T-helper 22 cell (primary cell): ENCODE measurements around the gene ACSS1.
A peak's percentile ranks its signal among the peaks of the same experiment; 100 is the strongest.

ENCODE experiments used
- DNase-seq: peaks from one replicate; pipeline ENCODE4 v3.0.0-alpha.2; 2020; ENCODE audit warnings: low read depth

ACSS1 gene

DNA sequence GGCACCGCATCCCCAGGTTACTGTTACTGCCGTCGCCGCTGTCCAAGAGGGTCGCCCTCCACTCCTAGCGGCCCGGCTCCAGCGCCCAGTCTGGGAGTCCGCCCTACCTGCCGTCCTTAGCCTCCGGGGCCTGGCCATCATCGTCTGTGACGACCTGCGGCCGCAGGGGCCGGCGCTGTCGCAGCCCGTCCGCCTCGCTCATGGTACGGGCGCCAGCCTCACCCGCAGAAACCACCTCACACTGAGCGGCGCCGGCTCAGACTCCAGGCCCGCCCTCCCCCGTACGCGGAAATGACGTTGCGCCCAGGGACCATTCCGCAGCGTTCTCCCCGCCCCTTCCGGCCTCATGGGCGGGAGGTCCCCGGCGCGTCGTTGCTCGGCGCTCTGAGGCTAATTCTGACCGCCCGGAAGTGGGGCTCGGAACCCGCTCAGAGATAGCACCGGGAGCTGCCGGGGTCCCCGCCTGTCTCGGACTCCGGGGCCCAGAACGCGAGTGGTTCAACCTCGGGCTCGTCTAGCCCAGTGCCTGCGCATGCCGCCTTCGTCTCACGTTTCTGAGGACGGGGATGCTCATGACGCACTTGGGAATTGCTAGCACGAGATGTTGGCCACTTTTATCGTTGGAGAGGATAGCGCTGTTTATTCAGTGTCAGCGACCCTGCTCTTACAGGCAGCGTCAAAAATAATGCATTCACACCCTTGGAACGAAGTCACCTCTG is 65.3 kb downstream of the ACSS1 start, which contains the start of gene APMAP:
TSS of gene APMAP (minus strand) at position 265 of the 719 bp plus-strand sequence. CDS start at position 202, 63 bp downstream.
- DNase-seq: peak; percentile 92

DNA sequence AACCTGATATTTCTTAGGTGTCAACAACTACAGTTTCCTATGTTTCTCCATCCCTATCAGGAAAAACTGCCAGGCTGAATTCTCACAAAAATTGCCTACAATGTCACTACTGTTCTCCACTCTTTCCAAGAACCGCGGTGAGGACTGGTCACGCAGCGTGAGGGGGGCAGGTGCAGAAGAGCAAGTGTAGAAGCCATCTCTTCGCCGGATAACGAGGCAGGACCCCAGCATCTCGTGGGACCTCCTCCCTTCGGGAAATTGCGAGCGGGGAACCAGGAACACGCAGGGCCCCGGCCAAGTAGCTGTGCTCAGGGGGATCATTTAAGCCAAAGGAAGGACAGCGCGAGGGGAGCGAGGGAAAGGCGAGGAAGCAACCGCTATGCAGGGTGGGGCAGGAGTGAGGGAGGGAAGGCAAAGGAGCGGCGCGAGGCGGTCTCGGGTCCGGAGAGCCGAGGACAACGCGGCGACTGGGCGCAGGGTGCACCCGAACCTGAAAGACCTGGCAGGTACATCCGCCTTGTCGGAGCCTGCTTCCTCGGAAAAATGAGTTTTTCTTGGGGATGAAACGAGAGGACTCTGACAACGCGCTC is 65.9 kb downstream of the ACSS1 start:
- DNase-seq: no peak

DNA sequence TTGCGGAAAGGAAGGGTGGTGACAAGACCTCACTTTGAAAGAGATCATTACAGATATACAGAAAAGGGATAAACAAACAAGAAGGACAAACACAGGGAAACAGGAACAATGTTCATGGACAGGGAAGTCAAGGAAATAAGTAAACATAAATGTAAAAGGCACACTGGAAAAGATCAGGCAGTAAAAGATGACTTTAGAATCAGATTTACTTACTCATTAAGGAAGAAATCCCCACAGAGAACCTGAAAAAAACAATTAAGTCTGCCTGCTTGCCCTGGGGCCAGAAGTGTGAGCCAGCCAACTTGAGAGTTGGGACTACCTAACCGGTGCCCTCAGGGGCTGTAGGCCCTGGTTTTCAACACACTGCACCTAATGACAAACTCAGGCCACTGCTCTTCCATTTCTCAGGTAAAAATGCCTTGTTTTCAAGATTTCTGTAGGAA is 67.1 kb downstream of the ACSS1 start:
- DNase-seq: no peak

DNA sequence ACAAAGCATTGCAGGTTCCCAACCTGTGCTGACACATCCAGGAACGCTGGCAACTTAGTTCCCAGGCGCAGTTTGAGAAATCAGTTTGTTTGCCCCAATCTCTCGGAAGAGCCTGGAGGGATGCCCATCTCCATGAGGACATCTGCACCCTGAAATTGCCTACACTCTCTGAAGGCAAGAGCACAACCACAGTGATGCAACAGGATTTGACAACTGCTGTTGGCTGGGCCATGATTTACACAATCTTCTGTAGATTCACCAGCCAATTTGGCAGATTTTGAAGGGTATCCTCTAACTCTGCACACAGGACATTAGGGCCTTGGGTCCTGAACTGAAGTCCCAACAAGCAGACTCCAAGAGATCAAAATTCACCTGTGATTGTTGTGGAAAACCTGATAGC is 68.8 kb downstream of the ACSS1 start:
- DNase-seq: no peak

DNA sequence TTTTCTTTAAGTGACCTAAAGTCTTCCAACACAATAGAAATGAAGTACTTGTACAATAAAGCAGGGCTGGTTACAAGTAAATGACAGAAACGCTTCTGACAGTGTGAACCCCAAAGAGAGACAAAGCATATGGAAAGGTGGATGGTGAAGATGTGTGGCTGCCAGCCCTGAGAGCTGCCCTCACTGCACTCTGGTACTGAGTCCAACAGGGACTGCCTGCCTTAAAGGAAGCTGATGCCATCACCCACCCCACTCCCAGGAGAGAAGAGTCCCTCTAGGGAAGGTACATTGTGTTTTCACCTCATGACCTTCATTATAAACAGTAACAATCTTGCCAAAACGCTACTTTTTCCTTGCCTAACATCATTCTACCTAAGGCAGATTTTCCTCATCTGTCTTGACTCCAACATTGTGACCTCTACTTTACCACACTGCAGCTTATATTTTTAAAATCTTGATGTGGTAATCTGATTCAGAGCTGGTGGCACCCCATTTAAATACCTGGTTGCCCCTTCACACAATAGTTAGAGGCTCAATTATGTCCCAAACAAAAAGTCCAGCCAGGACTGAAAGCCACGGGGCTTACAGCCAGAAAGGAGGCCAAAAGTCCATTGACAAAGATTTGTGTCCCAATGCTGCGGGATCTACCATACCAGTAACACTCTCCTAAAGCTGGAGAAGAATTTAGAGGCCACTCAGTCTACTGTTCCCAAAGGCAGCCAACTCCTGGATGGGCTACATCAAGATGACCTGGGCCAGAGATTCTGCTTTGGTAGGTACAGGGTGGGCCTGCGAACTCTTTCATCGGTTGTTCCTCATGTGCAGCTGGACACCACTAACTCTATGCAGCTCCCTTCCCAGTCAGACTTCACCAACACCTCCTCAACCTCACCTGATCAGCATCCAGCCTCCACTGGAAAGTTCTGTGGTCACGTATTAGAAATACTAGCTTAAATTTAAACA is 69.8 kb downstream of the ACSS1 start:
- DNase-seq: no peak

DNA sequence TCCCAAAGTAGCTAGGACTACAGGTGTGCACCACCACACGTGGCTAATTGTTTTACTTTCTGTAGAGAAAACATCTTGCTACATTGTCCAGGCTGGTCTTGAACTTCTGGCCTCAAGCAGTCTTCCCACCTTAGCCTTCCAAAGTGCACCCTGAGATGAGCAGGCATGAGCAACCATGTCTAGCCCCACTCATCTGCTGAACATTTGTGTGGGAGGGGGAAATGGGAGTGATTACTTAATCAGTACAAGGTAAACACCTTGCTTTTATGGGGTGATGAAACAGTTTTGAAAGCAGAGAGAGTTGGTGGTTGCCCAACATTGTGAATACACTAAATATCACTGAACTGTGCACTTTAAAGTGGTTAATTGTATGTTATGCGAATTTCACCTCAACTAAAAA is 70.7 kb downstream of the ACSS1 start:
- no peak for DNase-seq

DNA sequence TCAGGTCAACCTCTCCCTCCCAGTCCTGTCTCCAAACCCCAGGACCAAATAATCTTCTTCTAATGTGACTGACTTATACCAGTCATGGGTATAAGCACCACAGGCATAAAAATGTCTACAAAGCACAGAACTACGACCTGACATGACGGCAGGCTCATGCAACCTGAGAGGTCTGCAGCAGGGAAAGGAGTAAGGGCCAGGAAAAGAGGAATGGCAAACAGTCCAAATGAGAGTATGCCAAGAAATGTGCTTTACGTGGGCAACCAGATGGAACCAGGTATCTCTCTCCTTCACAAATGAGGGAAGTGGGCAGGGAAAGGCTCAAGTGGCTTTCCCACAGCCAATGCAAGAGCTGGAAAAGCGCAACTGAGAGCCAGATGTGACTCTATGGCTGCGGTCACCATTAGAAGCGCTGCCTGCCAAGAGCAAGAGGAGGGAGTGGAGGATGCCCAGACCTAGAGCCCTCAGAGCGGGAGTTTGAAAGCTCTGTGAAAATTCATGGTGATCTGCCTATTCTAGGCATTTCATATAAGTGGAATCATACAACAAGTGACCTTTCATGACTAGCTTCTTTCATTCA is 71.4 kb downstream of the ACSS1 start:
- no peak for DNase-seq

DNA sequence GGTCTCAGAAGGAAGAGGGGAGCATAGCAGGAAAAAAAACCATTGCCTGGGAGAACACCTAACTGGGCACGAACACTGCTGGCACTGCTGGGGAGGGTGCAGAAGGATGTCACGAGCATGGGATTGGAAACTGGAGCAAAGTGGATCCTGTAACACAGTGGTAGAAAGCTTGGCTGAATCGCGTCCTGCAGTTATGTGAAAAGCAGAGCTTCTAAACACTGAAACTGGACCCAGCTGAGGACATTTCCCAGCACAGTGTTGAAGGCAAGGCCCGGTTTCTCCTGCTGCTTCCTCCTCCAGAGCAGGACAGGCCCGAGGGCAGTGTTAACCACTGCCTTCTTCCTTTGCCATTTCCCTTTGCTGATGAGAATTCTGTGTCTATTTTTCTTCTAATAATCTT is 72.1 kb downstream of the ACSS1 start:
- no peak for DNase-seq

DNA sequence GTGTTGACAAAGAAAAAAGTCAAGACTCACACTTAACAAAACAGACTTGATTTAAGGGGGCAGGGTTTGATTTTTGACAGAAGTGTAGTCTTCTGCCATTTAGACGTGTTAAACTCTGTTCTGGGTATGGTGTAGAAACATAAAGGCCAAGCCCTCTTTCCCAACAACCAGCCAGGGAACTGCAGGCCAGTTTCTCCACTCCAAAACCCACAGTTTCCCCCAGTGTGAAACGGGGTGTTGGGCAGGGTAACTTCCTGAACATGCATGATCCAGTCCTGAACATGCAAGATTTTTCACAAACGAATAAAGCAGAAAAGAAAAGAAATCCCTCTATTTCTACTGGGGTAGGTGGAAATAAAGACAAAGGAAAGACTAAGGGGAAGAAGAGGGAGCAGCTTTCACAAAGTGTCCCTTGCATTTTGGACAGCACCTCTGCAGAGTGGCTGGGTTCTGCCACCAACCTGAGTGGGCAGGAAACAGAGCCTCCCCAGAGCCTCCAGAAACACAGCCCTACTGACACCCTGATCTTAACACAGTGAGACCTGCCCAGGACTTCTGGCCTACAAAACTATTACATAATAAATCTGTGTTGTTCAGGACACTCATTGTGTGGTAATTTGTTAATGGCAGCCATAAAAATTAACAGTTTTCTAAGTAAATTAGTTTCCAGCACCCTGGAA is 72.8 kb downstream of the ACSS1 start:
- no peak for DNase-seq

DNA sequence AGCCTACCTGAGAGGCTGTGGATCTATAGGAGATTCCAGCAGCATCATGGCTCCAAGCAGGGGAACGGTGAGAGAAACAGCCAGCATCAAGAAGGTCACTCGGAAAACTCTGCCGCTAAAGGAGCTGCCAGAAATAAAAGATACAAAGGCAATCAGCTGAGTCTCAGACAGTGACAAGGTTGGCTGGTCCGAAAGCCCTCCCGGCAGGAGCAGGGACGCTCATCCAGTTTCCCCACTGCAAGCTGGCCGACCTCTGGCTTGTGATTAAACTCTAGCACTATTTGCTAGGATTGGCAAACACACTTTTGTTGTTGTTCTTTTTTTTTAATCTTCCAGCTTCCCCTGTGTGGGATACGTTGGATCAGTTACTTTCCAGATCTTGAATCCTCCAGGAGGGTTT is 74.0 kb downstream of the ACSS1 start:
- DNase-seq: no peak

DNA sequence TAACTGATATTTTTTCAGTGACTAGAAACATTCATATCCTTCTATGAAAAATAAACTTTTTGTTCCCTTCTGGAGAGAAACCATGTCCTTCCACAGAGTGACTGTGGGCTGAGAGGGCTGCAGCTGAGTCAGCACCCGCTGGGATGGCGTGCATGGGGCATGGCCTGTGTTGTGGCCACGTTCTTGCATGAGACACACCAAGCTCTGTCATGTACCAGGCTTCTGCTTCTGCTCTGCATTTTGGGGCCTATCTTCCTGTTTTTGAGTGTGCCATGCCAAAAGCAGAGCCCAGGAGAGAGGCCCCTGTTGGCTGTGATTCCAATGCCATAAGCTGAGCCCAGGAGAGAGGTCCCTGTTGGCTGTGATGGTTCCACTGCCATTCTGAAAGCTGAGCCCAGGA is 76.1 kb downstream of the ACSS1 start:
- DNase-seq: no peak

DNA sequence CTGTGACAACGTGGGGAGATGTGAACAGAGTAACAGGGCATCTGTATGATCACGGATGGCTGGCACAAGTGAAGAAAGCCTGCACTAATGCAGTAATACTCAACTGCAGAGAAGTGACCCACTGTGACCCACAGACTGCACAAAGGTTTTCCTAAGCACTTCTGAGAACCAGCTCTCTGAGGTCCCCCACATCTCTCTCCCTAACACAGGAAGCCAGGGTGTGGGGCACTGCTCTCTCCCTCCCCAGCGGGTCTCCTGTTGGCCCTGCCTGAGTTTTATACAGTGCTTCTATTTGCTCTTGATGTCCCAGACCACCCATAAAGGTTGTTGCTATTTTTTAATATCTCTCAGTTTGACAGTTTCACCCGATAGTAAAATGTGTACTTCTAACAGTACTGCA is 76.7 kb downstream of the ACSS1 start:
- no peak for DNase-seq

DNA sequence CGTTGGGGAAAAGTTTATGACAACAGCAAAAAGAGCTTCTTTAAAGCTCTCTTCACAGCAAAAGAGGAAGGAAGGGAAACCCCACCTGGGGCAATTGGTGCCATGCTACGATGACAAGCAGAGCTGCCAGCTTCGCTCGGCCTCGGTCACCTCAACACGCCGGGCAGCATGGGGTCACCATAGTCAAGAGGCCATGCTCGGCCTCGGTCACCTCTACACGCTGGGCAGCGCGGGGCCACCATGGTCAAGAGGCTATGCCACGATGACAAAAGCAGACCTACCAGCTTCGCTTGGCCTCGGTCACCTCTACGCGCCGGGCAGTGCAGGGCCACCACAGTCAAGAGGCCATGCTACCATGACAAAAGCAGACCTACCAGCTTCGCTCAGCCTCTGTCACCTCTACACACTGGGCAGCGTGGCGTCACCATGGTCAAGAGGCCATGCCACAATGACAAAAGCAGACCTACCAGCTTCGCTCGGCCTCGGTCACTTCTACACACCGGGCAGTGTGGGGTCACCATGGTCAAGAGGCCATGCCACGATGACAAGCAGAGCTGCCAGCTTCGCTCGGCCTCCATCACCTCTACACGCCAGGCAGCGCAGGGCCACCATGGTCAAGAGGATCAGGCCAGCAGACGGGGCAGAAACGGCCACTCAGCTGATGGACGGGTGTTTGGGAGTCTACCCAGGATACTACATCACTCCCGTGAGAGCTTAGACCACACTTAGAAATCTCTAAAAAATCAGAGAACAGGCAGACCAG is 77.5 kb downstream of the ACSS1 start:
- DNase-seq: no peak

DNA sequence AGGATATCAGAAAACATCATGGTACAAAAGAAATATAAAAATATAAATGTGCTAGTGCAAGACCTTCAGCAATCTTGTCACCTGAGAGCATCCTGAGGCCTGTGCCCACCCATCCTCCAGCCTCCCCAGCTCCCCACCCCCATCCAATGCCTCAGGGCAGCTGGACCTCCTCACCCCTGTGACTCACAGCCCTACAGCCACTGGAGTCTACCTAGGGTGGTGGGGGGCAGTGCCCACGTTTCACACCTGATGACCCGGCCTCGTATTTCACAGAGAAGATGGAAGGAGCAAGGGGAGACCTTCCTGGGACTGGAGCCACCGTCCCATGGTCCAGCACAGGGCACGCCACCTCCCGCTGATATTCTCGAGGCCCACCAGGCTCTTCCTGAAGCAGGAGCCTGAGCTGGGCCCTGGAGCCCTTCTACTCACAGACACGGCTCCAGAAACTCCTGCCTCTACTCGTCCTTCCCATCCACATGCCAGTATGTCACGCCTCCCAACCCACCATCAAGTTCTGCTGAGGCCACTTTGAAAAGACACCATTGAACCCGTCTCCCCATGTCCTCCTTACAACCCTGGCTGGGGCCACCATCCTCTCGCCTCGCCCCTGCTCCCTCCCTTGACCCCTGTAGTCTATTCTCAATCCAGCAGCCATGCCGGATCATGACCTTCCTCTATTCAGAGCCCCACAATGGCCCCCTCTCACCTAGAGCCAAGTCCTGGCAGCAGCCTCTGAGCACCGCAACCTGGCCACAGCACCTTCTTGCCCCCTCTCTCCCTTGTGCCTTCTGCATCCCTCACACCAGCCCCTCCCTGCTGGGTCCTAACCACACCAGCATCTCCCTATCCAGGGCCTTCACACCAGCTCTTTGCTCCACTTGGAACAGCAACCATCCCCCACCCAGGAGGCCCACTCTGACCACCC is 78.6 kb downstream of the ACSS1 start:
- no peak for DNase-seq

DNA sequence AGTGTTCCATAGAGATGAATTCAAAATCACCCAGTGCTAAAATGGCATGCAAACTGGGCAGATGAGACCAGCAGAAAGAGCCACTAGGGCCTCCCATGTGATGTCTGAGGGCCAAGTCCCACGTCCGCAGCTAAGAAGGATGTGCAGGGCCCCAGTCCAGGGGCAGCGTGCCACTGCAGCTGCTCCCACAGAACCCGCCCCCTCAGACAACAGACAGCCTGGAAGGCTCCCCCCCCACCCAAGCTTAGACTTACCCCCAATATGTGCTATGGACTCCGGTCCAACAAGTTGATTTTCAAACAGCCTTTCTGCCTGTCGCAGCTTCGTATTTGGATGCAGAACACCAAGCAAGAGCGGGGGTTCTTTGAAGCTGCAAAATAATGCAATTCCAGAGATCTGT is 79.4 kb downstream of the ACSS1 start:
- no peak for DNase-seq

DNA sequence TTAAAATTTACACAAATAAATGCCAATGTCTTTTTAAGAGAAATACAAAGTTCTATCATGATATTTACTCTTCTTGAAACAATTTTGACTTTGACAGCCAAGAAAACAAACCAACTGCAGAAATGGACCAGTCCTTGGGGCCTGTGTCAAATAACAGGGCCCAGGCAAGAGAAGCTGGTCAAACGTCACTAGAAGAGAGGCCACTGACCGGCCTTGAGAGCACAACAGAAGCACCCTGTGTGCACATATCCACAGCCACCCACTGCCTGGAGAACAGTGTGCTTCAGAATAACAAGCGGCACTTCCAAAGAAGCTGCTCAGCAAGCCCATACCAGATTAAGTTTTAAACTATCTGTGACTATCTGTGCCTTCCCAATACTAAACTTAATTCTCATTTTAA is 80.1 kb downstream of the ACSS1 start:
- no peak for DNase-seq

DNA sequence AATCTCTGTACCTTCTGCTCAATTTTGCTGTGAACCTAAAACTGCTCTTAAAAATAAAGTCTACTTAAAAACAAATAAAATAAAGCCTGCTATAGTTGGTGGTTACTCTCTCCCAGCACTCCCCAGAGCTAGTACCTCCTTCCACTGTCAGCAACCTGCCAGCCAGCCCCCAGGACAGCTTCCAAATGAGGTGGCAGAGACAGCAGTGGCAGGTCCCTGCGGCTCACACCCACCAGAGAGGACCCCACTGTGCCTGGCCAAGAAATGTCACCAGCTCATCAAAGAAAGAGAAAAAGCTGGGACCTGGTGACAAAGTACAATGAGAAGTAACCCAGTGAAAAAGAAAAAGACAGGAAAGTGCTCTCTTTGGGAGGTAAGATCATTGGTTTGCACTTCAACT is 80.6 kb downstream of the ACSS1 start:
- DNase-seq: no peak

DNA sequence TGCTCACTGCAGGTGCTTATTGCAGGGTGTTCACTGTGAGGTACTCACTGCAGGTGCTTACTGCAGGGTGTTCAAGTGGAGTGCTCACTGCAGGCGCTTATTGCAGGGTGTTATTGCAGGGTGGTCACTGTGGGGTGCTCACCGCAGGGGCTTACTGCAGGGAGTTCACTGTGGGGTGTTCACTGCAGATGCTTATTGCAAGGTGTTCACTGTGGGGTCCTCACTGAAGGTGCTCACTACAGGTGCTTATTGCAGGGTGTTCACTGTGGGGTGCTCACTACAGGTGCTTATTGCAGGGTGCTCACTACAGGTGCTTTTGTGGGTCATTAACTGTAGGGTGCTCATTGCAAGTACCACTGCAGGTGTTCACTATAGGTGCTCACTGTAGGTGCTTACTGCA is 85.6 kb downstream of the ACSS1 start:
- DNase-seq: no peak

DNA sequence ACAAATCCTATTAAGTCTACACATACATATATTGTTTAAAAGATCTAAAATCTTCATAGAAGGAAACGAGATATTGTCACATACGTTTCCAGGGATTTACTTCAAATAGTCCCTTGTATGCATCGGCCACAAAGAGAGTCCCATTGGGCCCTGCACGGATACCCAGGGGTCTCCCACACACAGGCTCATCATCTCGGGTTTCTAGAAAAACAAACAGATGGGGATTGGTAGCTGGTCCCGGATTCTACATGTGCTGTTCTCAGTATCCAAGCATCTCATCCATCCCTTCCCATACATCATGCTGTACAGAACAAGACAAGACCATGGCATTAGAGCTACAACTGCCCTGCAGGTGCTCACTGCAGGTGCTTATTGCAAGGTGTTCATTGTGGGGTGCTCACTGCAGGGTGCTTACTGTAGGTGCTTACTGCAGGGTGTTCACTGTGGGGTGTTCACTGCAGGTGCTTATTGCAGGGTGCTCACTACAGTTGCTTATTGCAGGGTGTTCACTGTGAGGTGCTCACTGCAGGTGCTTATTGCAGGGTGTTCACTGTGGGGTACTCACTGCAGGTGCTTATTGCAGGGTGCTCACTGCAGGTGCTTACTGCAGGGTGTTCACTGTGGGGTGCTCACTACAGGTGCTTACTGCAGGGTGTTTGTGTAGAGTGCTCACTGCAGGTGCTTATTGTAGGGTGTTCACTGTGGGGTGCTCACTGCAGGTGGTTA is 86.4 kb downstream of the ACSS1 start:
- no peak for DNase-seq
